ENCODE results near the gene KCNMB1. TPM values are rescaled to one million over a fixed set of nuclear protein-coding genes. Genes with fewer than 3 reads are reported as not detected.

KCNMB1 gene
- polyA plus RNA-seq, 1 donor (not counting 4 experiments of a cell fraction or from before 2014, with no cell fraction given) = not detected

- H4K20me1 ChIP-seq (ENCODE audit: control insufficient read depth, extremely low read depth, insufficient read depth, low read length) = no peaks in the 10 kb centered on the region
- H3K27me3 ChIP-seq (ENCODE audit: control insufficient read depth, extremely low read depth, insufficient read depth, low read length) = peaks cover 2% of the 10 kb centered on the region
- no peak for TF ChIP-seq CTCF (optimal IDR thresholded peaks at IDR 0.05 in 1 of 3, IDR thresholded peaks at IDR 0.05 in 1 of 3, conservative IDR thresholded peaks at IDR 0.05 in 1 of 3; ENCODE audit: extremely low read depth in 1 of 3, insufficient read depth in 2 of 3, low read length in 3 of 3)
- no peak for TF ChIP-seq EZH2 (IDR thresholded peaks at IDR 0.05; ENCODE audit: low read length)
- no peaks in the 10 kb centered on the region for H3K79me2 ChIP-seq (ENCODE audit: control insufficient read depth, insufficient read depth, low read length)
- H3K27ac ChIP-seq (ENCODE audit: control insufficient read depth, insufficient read depth, low read length) = no peak overlapping the region
- H2AFZ ChIP-seq (ENCODE audit: control insufficient read depth, low read length) = no peak overlapping the region
- no peaks in the 10 kb centered on the region for H3K4me1 ChIP-seq (ENCODE audit: control insufficient read depth, extremely low read depth, insufficient read depth, low read length)
- no peaks in the 10 kb centered on the region for H3K9me1 ChIP-seq (ENCODE audit: control insufficient read depth, extremely low read depth, insufficient read depth, low read length)
- no peaks in the 10 kb centered on the region for H3K9me3 ChIP-seq (ENCODE audit: control insufficient read depth, low read depth, low read length)
- dilution Hi-C loops (cut with MboI; ENCODE audit: extremely low pct_ligation_motif_present, low sequenced_read_pairs) = no loop called here
- H3K4me3 ChIP-seq (ENCODE audit: control insufficient read depth in 2 of 3, extremely low read depth in 1 of 3, insufficient read depth in 2 of 3, low read depth in 1 of 3, low read length in 3 of 3) = no peak overlapping the region
- H3K9ac ChIP-seq (ENCODE audit: control insufficient read depth, extremely low read depth, insufficient read depth, low read length) = no peak overlapping the region
- FAIRE-seq = no peak
- H3K36me3 ChIP-seq (ENCODE audit: control insufficient read depth in 2 of 2, extremely low read depth in 1 of 2, insufficient read depth in 2 of 2, low read length in 2 of 2) = no peaks in the 10 kb centered on the region
- H3K4me2 ChIP-seq (ENCODE audit: control insufficient read depth, extremely low read depth, insufficient read depth, low read depth, low read length) = no peak overlapping the region
- no peak for DNase-seq (ENCODE audit: low read depth, low spot score)
Measured at GRCh38 chr5:170393958-170394357, 4.8 kb upstream of the KCNMB1 start.

DNA sequence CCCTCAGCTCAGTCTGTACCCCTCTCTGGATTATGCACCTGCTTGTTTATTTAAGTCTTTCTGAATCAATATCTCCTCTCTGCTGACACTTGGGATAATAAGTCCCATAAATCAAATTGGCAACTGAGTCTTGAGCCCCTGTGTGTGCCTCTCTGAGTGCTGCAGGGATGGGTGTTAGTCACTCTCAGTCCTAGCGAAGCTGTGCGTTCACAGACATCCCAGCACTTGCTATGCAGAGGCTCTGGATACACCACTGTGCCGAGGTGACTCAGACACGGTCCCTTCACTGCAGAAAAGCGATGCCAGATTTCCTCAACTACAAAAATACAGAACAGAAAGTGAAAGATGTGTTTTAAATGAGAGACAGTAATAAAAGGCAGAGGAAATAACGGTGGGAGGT lies 4.1 kb upstream of the KCNMB1 start:
- H3K9me3 ChIP-seq (ENCODE audit: control insufficient read depth, low read depth, low read length) = no peaks in the 10 kb centered on the region
- H3K4me3 ChIP-seq (ENCODE audit: control insufficient read depth in 2 of 3, extremely low read depth in 1 of 3, insufficient read depth in 2 of 3, low read depth in 1 of 3, low read length in 3 of 3) = no peak overlapping the region
- dilution Hi-C loops (cut with MboI; ENCODE audit: extremely low pct_ligation_motif_present, low sequenced_read_pairs) = no loop called here
- H4K20me1 ChIP-seq (ENCODE audit: control insufficient read depth, extremely low read depth, insufficient read depth, low read length) = no peaks in the 10 kb centered on the region
- no peak overlapping the region for H3K4me2 ChIP-seq (ENCODE audit: control insufficient read depth, extremely low read depth, insufficient read depth, low read depth, low read length)
- no peak overlapping the region for H2AFZ ChIP-seq (ENCODE audit: control insufficient read depth, low read length)
- no peak for TF ChIP-seq EZH2 (IDR thresholded peaks at IDR 0.05; ENCODE audit: low read length)
- TF ChIP-seq CTCF (optimal IDR thresholded peaks at IDR 0.05 in 1 of 3, IDR thresholded peaks at IDR 0.05 in 1 of 3, conservative IDR thresholded peaks at IDR 0.05 in 1 of 3; ENCODE audit: extremely low read depth in 1 of 3, insufficient read depth in 2 of 3, low read length in 3 of 3) = no peak
- no peak for DNase-seq (ENCODE audit: low read depth, low spot score)
- H3K27ac ChIP-seq (ENCODE audit: control insufficient read depth, insufficient read depth, low read length) = no peak overlapping the region
- H3K27me3 ChIP-seq (ENCODE audit: control insufficient read depth, extremely low read depth, insufficient read depth, low read length) = peaks cover 2% of the 10 kb centered on the region
- H3K9ac ChIP-seq (ENCODE audit: control insufficient read depth, extremely low read depth, insufficient read depth, low read length) = no peak overlapping the region
- no peaks in the 10 kb centered on the region for H3K4me1 ChIP-seq (ENCODE audit: control insufficient read depth, extremely low read depth, insufficient read depth, low read length)
- no peaks in the 10 kb centered on the region for H3K36me3 ChIP-seq (ENCODE audit: control insufficient read depth in 2 of 2, extremely low read depth in 1 of 2, insufficient read depth in 2 of 2, low read length in 2 of 2)
- FAIRE-seq = no peak
- H3K79me2 ChIP-seq (ENCODE audit: control insufficient read depth, insufficient read depth, low read length) = no peaks in the 10 kb centered on the region
- no peaks in the 10 kb centered on the region for H3K9me1 ChIP-seq (ENCODE audit: control insufficient read depth, extremely low read depth, insufficient read depth, low read length)
